B cell (primary cell): ENCODE results near the gene MOB3B. TPM values are rescaled to one million over a fixed set of nuclear protein-coding genes. Genes with fewer than 3 reads are reported as not detected.
A peak's percentile ranks its signal among the peaks of the same experiment; 100 is the strongest.

Experiments
- ATAC-seq: fragments of 200-7000 bp; cut with Tn5 transposase; one replicate; pipeline ENCODE4 v1.10.0; 2021; ENCODE audit warnings: low read depth, mild to moderate bottlenecking, moderate number of reproducible peaks, moderate library complexity
- CTCF ChIA-PET: fragments of 350-600 bp; sonication (Branson Sonifier 250); formaldehyde crosslinking; loops from one replicate; lab custom pipeline; 2021; ENCODE audit warnings: antibody characterized with exemption, inconsistent platforms; lab: Charles Lee
- POLR2A ChIA-PET: fragments of 350-600 bp; sonication (Branson Sonifier 250); formaldehyde crosslinking; loops from one replicate; lab custom pipeline; 2021; ENCODE audit warnings: antibody characterized with exemption; lab: Charles Lee
- DNase-seq: peaks from one replicate; pipeline ENCODE4 v3.0.0; 2013
- H2AFZ ChIP-seq: 2 replicates; pipeline ENCODE4 v1.6.1; 2012; ENCODE audit warnings: mild to moderate bottlenecking, low read depth, low read length; ENCODE audit not compliant: insufficient read depth, poor library complexity, severe bottlenecking
- H3K27ac ChIP-seq, 2 donors: 1 replicate in 1 of 2; 2 replicates in 1 of 2; pipeline ENCODE4 v1.5.1; 2012 to 2013; ENCODE audit warnings: low read length in 2 of 2, mild to moderate bottlenecking in 2 of 2, moderate library complexity in 1 of 2
- H3K27me3 ChIP-seq, 4 experiments: fragments of 200-600 bp in 1 of 4; sonication (generic) in 1 of 4; replicated peaks in 1 of 4; 1 replicate in 2 of 4; 2 replicates in 2 of 4; pipeline versions ENCODE4 v1.6.1 to v1.7.0; 2013 to 2016; ENCODE audit warnings: low read length in 3 of 4, mild to moderate bottlenecking in 2 of 4, mixed read lengths in 1 of 4, moderate library complexity in 1 of 4; ENCODE audit not compliant: insufficient read depth in 4 of 4, control insufficient read depth in 3 of 4; ENCODE audit errors: control extremely low read depth in 1 of 4
- H3K36me3 ChIP-seq, 2 experiments: replicated peaks in 1 of 2; 1 replicate in 1 of 2; 2 replicates in 1 of 2; pipeline versions ENCODE4 v1.6.1 to v1.7.1; 2013; ENCODE audit warnings: low read length in 1 of 2; ENCODE audit not compliant: insufficient read depth in 2 of 2, control insufficient read depth in 1 of 2; ENCODE audit errors: control extremely low read depth in 1 of 2, extremely low read depth in 1 of 2
- H3K4me1 ChIP-seq, 2 donors: fragments of 200-600 bp in 1 of 2; sonication (generic) in 1 of 2; 1 replicate in 1 of 2; 2 replicates in 1 of 2; pipeline versions ENCODE4 v1.5.1 to v1.6.1; 2013 to 2017; ENCODE audit warnings: low read length in 2 of 2; ENCODE audit not compliant: control insufficient read depth in 2 of 2, insufficient read depth in 2 of 2
- H3K4me2 ChIP-seq: replicated peaks from 2 replicates; pipeline ENCODE3; 2012; ENCODE audit warnings: mild to moderate bottlenecking, low read depth, low read length; ENCODE audit not compliant: poor library complexity, severe bottlenecking
- H3K4me3 ChIP-seq, 5 experiments: fragments of 200-600 bp in 1 of 5; sonication (generic) in 1 of 5; 1 replicate in 3 of 5; 2 replicates in 2 of 5; pipeline versions ENCODE4 v1.5.1 to v1.7.0; 2011 to 2016; ENCODE audit warnings: low read length in 4 of 5, mild to moderate bottlenecking in 4 of 5, low read depth in 2 of 5, control low read depth in 1 of 5, moderate library complexity in 1 of 5; ENCODE audit not compliant: insufficient read depth in 1 of 5; ENCODE audit errors: control extremely low read depth in 1 of 5, extremely low read depth in 1 of 5
- H3K79me2 ChIP-seq: fragments of 200-600 bp; sonication (generic); one replicate; pipeline ENCODE4 v1.6.0; 2016; ENCODE audit warnings: low read length; ENCODE audit not compliant: control insufficient read depth, insufficient read depth
- H3K9ac ChIP-seq: fragments of 200-600 bp; sonication (generic); 2 replicates; pipeline ENCODE4 v1.6.1; 2017; ENCODE audit warnings: mild to moderate bottlenecking, low read length, moderate library complexity
- H3K9me3 ChIP-seq, 3 donors: one replicate each; pipeline versions ENCODE4 v1.6.1 to v1.7.1; 2013; ENCODE audit warnings: low read length in 2 of 3; ENCODE audit not compliant: control insufficient read depth in 2 of 3, insufficient read depth in 1 of 3; ENCODE audit errors: control extremely low read depth in 1 of 3
- H4K20me1 ChIP-seq: 2 replicates; pipeline ENCODE4 v1.6.0; 2012; ENCODE audit warnings: mild to moderate bottlenecking, low read length; ENCODE audit not compliant: insufficient read depth, control insufficient read depth, poor library complexity, severe bottlenecking
- H3K27ac Mint-ChIP-seq: one replicate; pipeline ENCODE4 v1.8.0; 2021; ENCODE audit warnings: mixed read lengths
- H3K27me3 Mint-ChIP-seq: one replicate; pipeline ENCODE4 v1.8.0; 2021; ENCODE audit warnings: mixed read lengths
- H3K4me1 Mint-ChIP-seq: one replicate; pipeline ENCODE4 v1.8.0; 2021; ENCODE audit warnings: mixed read lengths
- H3K4me3 Mint-ChIP-seq: one replicate; pipeline ENCODE4 v1.8.0; 2021; ENCODE audit warnings: mixed read lengths
- H3K9me3 Mint-ChIP-seq: one replicate; pipeline ENCODE4 v1.8.0; 2022; ENCODE audit warnings: mixed read lengths; ENCODE audit not compliant: insufficient read depth
- EZH2 ChIP-seq: IDR thresholded peaks from 2 replicates; pipeline ENCODE4 v1.6.1; 2012; ENCODE audit warnings: borderline replicate concordance, low read depth, mild to moderate bottlenecking, moderate library complexity, low read length; ENCODE audit not compliant: insufficient read depth, poor library complexity, severe bottlenecking
- WGBS: methylation state at CpG from one replicate; pipeline ENCODE4 v1.1.5; 2013; ENCODE audit warnings: missing lambda C conversion rate; ENCODE audit not compliant: insufficient coverage; 5-methylcytosine and 5-hydroxymethylcytosine counted together
- intact Hi-C: fragments of 100-400 bp; cut with micrococcal nuclease; formaldehyde crosslinking; loops from one replicate; pipeline ENCODE4 v1.10.0; 2022
- polyA plus RNA-seq: library from polyadenylated mRNA; depleted of rRNA; stranded (reverse); fragments of >200 nt; gene quantifications from 2 replicates; pipeline ENCODE4 v1.2.3, GENCODE V29; 2012
- total RNA-seq, 2 donors: library from RNA; stranded (reverse); fragments of 120-200 nt in 1 of 2; gene quantifications; 1 replicate in 1 of 2; 2 replicates in 1 of 2; pipeline versions ENCODE4 v1.2.3 to v1.2.4, GENCODE V29; 2013 to 2022
- TF ChIP-seq, protein P1 (sequence below): fragments of 200-600 bp; IDR thresholded peaks from one replicate; pipeline ENCODE4 v1.8.0; 2022; ENCODE audit warnings: antibody characterized with exemption, mild to moderate bottlenecking

The MOB3B gene
- total and polyA plus RNA-seq, 2 donors (not counting 1 experiment from before 2014, with no cell fraction given): 7.3 to 7.9 TPM

DNA sequence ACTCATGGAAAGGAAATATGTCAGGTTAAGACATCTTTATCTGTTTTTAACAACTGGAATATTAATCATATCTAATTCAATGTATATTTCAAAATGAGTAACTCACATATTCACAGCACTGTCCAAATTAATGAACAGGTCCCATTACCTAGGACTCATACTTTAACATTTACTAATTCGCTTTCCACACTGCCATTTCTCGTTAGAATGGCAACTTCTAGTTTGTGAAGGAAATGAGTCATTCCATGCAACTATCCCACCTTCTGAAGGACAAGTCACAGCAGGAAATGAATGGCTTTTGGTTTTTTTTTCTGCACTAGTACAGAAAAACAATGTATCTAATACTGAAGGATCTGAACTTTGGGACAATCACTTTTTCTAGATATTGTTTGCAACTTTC lies 30.2 kb downstream of the MOB3B start:
- Mint-ChIP-seq H3K4me3 (no peak overlapping the region), H3K4me1 (peaks cover 70% of the 10 kb centered on the region), H3K9me3 (no peaks in the 10 kb centered on the region), H3K27ac (no peak overlapping the region), H3K27me3 (no peaks in the 10 kb centered on the region)
- no CpG with 5 or more reads among the region's 2 CpGs for WGBS
- Histone ChIP-seq H3K4me2 (peak overlapping the region; percentile 30), H3K36me3 (no peaks in the 10 kb centered on the region), H3K9me3 (peaks cover 0 to 3% (median 0%) of the 10 kb centered on the region in 3 donors), H3K27ac (no peak overlapping the region), H3K27me3 (no peaks in the 10 kb centered on the region), H4K20me1 (no peaks in the 10 kb centered on the region), H3K4me1 (peaks cover 16 to 22% of the 10 kb centered on the region in 2 donors), H2AFZ (no peak overlapping the region), H3K9ac (no peak overlapping the region), H3K79me2 (peaks cover 53% of the 10 kb centered on the region), H3K4me3 (no peak overlapping the region)
- ATAC-seq (no peak), DNase-seq (no peak)
- ChIA-PET POLR2A (no interaction called here), CTCF (no interaction called here)
- intact Hi-C loops: no loop called here
- TF ChIP-seq, protein P1, sequence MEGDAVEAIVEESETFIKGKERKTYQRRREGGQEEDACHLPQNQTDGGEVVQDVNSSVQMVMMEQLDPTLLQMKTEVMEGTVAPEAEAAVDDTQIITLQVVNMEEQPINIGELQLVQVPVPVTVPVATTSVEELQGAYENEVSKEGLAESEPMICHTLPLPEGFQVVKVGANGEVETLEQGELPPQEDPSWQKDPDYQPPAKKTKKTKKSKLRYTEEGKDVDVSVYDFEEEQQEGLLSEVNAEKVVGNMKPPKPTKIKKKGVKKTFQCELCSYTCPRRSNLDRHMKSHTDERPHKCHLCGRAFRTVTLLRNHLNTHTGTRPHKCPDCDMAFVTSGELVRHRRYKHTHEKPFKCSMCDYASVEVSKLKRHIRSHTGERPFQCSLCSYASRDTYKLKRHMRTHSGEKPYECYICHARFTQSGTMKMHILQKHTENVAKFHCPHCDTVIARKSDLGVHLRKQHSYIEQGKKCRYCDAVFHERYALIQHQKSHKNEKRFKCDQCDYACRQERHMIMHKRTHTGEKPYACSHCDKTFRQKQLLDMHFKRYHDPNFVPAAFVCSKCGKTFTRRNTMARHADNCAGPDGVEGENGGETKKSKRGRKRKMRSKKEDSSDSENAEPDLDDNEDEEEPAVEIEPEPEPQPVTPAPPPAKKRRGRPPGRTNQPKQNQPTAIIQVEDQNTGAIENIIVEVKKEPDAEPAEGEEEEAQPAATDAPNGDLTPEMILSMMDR: no peak
- TF ChIP-seq EZH2: no peak

GRCh38 chr9:27497883-27498417 lies 31.7 kb downstream of the MOB3B start:
- TF ChIP-seq, protein P1: no peak
- TF ChIP-seq EZH2: no peak
- no peak for DNase-seq
- no peak for ATAC-seq
- H3K36me3 ChIP-seq: no peaks in the 10 kb centered on the region
- no peaks in the 10 kb centered on the region for H4K20me1 ChIP-seq
- no peak overlapping the region for H3K9ac ChIP-seq
- WGBS: 97% methylated on average over 7 of the region's 11 CpGs
- H3K4me3 ChIP-seq: no peak overlapping the region
- no peak overlapping the region for H3K4me2 ChIP-seq
- H3K27me3 ChIP-seq: no peaks in the 10 kb centered on the region
- Mint-ChIP-seq H3K27me3 (no peaks in the 10 kb centered on the region), H3K4me1 (peaks cover 57% of the 10 kb centered on the region), H3K27ac (no peak overlapping the region), H3K9me3 (no peaks in the 10 kb centered on the region), H3K4me3 (no peak overlapping the region)
- CTCF ChIA-PET: no interaction called here
- H3K4me1 ChIP-seq: peaks cover 16 to 22% of the 10 kb centered on the region in 2 donors
- intact Hi-C loops: no loop called here
- peaks cover 57% of the 10 kb centered on the region for H3K79me2 ChIP-seq
- H2AFZ ChIP-seq: no peak overlapping the region
- POLR2A ChIA-PET: no interaction called here
- H3K27ac ChIP-seq: no peak overlapping the region
- H3K9me3 ChIP-seq: peaks cover 0 to 6% (median 0%) of the 10 kb centered on the region in 3 donors
